Measurements from ENCODE around the gene ENDOU.

GRCh38 chr12:47705566-47706425 is 19.5 kb downstream of the ENDOU start, which contains the start of gene RPAP3:
- peak; percentile 97 for TF ChIP-seq POLR2AphosphoS5 (IDR thresholded peaks at IDR 0.05)
- TF ChIP-seq, protein P1, sequence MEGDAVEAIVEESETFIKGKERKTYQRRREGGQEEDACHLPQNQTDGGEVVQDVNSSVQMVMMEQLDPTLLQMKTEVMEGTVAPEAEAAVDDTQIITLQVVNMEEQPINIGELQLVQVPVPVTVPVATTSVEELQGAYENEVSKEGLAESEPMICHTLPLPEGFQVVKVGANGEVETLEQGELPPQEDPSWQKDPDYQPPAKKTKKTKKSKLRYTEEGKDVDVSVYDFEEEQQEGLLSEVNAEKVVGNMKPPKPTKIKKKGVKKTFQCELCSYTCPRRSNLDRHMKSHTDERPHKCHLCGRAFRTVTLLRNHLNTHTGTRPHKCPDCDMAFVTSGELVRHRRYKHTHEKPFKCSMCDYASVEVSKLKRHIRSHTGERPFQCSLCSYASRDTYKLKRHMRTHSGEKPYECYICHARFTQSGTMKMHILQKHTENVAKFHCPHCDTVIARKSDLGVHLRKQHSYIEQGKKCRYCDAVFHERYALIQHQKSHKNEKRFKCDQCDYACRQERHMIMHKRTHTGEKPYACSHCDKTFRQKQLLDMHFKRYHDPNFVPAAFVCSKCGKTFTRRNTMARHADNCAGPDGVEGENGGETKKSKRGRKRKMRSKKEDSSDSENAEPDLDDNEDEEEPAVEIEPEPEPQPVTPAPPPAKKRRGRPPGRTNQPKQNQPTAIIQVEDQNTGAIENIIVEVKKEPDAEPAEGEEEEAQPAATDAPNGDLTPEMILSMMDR (IDR thresholded peaks at IDR 0.05) = peak; percentile 36 to 75 (median 64)
